ENCODE data around the gene CACUL1. TPM values are rescaled to one million over a fixed set of nuclear protein-coding genes. Genes with fewer than 3 reads are reported as not detected.

Gene CACUL1
- total and polyA plus RNA-seq, 2 of the 13 experiments (the other 11 are each of a cell fraction or from before 2014, with no cell fraction given), result 14.2 to 31.0 TPM

DNA sequence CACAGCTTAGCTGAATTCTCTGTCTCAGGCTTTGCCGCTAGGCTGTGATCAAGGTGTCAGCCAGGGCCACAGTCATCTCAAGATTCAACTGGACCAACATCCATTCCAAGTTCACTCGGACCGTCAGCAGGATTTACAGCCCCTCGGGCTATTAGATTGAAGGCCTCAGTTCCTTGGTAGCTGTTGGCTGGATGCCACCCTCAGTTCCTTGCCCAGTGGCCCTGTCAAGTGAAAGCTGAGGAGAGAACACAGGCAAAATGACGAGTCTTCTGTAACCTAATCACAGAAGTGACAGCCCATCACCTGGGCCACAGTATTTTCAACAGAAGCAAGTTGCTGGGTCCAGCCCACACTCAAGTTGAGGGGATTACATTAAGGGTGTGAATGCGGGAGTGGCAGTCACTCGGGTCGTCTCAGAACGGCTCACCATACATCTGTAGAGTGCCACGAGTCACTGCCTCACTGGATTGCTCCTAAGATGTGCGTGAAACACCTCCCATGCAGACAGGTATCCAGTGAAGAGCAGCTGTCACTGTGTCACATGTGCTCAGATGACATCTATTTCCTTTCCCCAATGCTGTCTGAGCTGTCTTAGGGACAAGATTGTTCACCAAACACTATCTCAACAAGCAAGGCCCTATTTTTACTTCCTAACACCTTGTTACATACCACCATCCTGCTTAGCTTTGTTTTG is 80.4 kb downstream of the CACUL1 start (continued):
- no peak for TF ChIP-seq SOX6 (IDR thresholded peaks at IDR 0.05)
- no peak for TF ChIP-seq SOX6 (CRISPR knock-in tag; IDR thresholded peaks at IDR 0.05)
- TF ChIP-seq CCDC6 (CRISPR knock-in tag; IDR thresholded peaks at IDR 0.05), result no peak
- no peak for TF ChIP-seq TEAD2 (CRISPR knock-in tag; IDR thresholded peaks at IDR 0.05)
- TF ChIP-seq ATF1 (CRISPR knock-in tag; IDR thresholded peaks at IDR 0.05), result no peak

DNA sequence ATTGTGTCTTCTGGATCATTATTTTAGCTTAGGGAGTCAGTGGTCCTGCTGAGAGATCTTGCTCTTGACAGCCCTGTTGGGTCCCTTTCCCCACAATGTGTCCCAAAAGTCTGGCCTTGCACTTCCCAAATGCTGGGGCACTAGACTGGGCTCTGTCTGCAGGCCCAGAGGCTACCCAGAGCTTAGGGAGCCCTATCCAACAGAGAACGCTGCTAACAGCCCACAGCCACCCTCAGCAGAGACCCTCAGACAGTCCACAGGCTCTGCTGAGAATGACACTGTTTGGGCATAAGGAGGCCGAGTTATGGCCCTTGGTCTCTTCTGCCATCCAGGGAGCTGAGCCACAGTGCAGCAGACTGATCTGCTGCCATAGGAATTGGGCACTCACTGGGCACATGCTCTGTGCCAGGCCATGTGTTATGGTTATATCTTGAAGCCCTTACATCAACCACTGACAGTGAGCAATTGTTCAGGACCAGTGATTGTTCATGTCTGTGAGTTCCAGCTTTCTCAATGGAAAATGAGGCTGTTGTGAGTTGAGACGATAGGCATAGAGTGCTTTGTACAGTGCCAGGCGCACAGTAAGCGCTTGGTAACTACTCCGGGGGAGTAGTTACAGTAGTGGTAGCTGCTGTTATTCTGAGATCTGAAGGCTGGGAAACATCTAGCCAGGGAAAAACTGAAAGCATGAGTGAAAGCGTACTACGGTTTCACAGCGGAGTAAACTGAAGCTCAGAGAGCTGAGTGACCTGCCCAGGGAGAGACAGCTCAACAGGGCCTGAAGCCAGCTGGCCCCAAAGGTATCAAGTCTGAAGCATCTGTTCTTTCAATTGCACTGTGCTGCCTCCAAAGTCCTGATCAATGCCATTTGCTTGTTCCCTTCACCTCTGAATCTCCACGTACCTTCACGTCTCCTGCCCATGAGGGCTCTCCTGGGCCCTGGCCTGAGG is 81.7 kb downstream of the CACUL1 start:
- Histone ChIP-seq H3K27me3 (ENCODE audit: control insufficient read depth in 1 of 2, insufficient read depth in 2 of 2, low read length in 2 of 2) (no peaks in the 10 kb centered on the region), H3K4me2 (ENCODE audit: low read depth, low read length) (no peak overlapping the region), H3K9ac (ENCODE audit: insufficient read depth, low read depth, low read length) (no peak overlapping the region), H3K4me1 (ENCODE audit: insufficient read depth, low read length) (peaks cover 9% of the 10 kb centered on the region), H3K79me2 (ENCODE audit: insufficient read depth, low read length) (no peaks in the 10 kb centered on the region), H3K27ac (ENCODE audit: extremely low read length, insufficient read depth, low read length) (no peak overlapping the region), H3K36me3 (replicated peaks in 1 of 2; ENCODE audit: control insufficient read depth in 1 of 2, insufficient read depth in 2 of 2, low read length in 2 of 2) (no peaks in the 10 kb centered on the region; a peak in 1 of 5 replicates), H3K4me3 (replicated peaks in 1 of 3; ENCODE audit: insufficient read depth in 1 of 3, low read depth in 2 of 3, low read length in 3 of 3) (no peak overlapping the region), H3K9me3 (ENCODE audit: low read length) (no peaks in the 10 kb centered on the region), H2AFZ (ENCODE audit: low read length) (no peak overlapping the region), H4K20me1 (ENCODE audit: insufficient read depth, low read length) (no peaks in the 10 kb centered on the region; the same call in 1 of the 2 replicates)
- in situ Hi-C loops (cut with HindIII; ENCODE audit: extremely low pct_ligation_motif_present, low pct_unique_long_range_greater_than_20kb), result no loop called here
- intact Hi-C loops (cut with micrococcal nuclease; ENCODE audit: unreplicated experiment), result no loop called here
- TF ChIP-seq EED (CRISPR knock-in tag; IDR thresholded peaks at IDR 0.05) (no peak), SP2 (CRISPR knock-in tag; IDR thresholded peaks at IDR 0.05) (no peak), MYNN (CRISPR knock-in tag; IDR thresholded peaks at IDR 0.05; ENCODE audit: low read depth) (no peak), AGO2 (optimal IDR thresholded peaks at IDR 0.05; ENCODE audit: low read depth, low read length) (no peak), CEBPB (IDR thresholded peaks at IDR 0.05; ENCODE audit: borderline replicate concordance, low read depth, low read length) (no peak), ELF1 (CRISPR knock-in tag; IDR thresholded peaks at IDR 0.05) (no peak), GABPB1 (CRISPR knock-in tag; IDR thresholded peaks at IDR 0.05) (no peak)
- TF ChIP-seq, protein P1, sequence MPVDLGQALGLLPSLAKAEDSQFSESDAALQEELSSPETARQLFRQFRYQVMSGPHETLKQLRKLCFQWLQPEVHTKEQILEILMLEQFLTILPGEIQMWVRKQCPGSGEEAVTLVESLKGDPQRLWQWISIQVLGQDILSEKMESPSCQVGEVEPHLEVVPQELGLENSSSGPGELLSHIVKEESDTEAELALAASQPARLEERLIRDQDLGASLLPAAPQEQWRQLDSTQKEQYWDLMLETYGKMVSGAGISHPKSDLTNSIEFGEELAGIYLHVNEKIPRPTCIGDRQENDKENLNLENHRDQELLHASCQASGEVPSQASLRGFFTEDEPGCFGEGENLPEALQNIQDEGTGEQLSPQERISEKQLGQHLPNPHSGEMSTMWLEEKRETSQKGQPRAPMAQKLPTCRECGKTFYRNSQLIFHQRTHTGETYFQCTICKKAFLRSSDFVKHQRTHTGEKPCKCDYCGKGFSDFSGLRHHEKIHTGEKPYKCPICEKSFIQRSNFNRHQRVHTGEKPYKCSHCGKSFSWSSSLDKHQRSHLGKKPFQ (CRISPR knock-in tag; IDR thresholded peaks at IDR 0.05; ENCODE audit: insufficient replicate concordance), result no peak
- TF ChIP-seq, protein P2, sequence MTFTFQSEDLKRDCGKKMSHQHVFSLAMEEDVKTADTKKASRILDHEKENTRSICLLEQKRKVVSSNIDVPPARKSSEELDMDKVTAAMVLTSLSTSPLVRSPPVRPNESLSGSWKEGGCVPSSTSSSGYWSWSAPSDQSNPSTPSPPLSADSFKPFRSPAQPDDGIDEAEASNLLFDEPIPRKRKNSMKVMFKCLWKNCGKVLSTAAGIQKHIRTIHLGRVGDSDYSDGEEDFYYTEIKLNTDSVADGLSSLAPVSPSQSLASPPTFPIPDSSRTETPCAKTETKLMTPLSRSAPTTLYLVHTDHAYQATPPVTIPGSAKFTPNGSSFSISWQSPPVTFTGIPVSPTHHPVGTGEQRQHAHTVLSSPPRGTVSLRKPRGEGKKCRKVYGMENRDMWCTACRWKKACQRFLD (CRISPR knock-in tag; IDR thresholded peaks at IDR 0.05; ENCODE audit: borderline replicate concordance), result no peak
- WGBS (ENCODE audit: low lambda C conversion rate), result over 99% methylated on average over 10 of the region's 11 CpGs
- BruUV-seq (replicated peaks), result no TSS peak
- POLR2A ChIA-PET, result no interaction called here
- no peak for DNase-seq (ENCODE audit: low spot score)
- CTCF ChIA-PET (ENCODE audit: low intra/inter-chr PET ratio, low total read pairs), result no interaction called here
- FAIRE-seq, result no peak
- no peak for ATAC-seq

Data from HepG2 (cell line).